ENCODE data around the gene UGT1A7.

UGT1A7 gene

GRCh38 chr2:233791883-233792329 is 110.2 kb downstream of the UGT1A7 start:
- no peaks in the 10 kb centered on the region for H3K9me3 ChIP-seq (ENCODE audit: low read length)
- H2AFZ ChIP-seq (ENCODE audit: low read depth, low read length) = no peak overlapping the region
- no peaks in the 10 kb centered on the region for H3K4me1 ChIP-seq (ENCODE audit: insufficient read depth, low read length)
- no peak overlapping the region for H3K4me3 ChIP-seq (ENCODE audit: low read length)
- H3K36me3 ChIP-seq (ENCODE audit: insufficient read depth, low read length) = no peaks in the 10 kb centered on the region
- H3K27me3 ChIP-seq (ENCODE audit: insufficient read depth, low read length) = peaks cover 3% of the 10 kb centered on the region

- H3K9me3 ChIP-seq (ENCODE audit: low read length) = no peaks in the 10 kb centered on the region
- no peaks in the 10 kb centered on the region for H3K4me1 ChIP-seq (ENCODE audit: insufficient read depth, low read length)
- no peak overlapping the region for H3K4me3 ChIP-seq (ENCODE audit: low read length)
- H3K27me3 ChIP-seq (ENCODE audit: insufficient read depth, low read length) = peaks cover 3% of the 10 kb centered on the region
- H2AFZ ChIP-seq (ENCODE audit: low read depth, low read length) = no peak overlapping the region
- H3K36me3 ChIP-seq (ENCODE audit: insufficient read depth, low read length) = no peaks in the 10 kb centered on the region
Measured at GRCh38 chr2:233792720-233793119, 111.0 kb downstream of the UGT1A7 start.

GRCh38 chr2:233793465-233794127 is 111.9 kb downstream of the UGT1A7 start:
- H2AFZ ChIP-seq (ENCODE audit: low read depth, low read length) = no peak overlapping the region
- H3K4me1 ChIP-seq (ENCODE audit: insufficient read depth, low read length) = no peaks in the 10 kb centered on the region
- no peak overlapping the region for H3K4me3 ChIP-seq (ENCODE audit: low read length)
- H3K27me3 ChIP-seq (ENCODE audit: insufficient read depth, low read length) = peaks cover 3% of the 10 kb centered on the region
- no peaks in the 10 kb centered on the region for H3K9me3 ChIP-seq (ENCODE audit: low read length)
- no peaks in the 10 kb centered on the region for H3K36me3 ChIP-seq (ENCODE audit: insufficient read depth, low read length)

- no peaks in the 10 kb centered on the region for H3K36me3 ChIP-seq (ENCODE audit: insufficient read depth, low read length)
- H2AFZ ChIP-seq (ENCODE audit: low read depth, low read length) = no peak overlapping the region
- H3K27me3 ChIP-seq (ENCODE audit: insufficient read depth, low read length) = peaks cover 3% of the 10 kb centered on the region
- H3K4me1 ChIP-seq (ENCODE audit: insufficient read depth, low read length) = no peaks in the 10 kb centered on the region
- H3K4me3 ChIP-seq (ENCODE audit: low read length) = no peak overlapping the region
- no peaks in the 10 kb centered on the region for H3K9me3 ChIP-seq (ENCODE audit: low read length)
Measured at GRCh38 chr2:233794128-233794658, 112.5 kb downstream of the UGT1A7 start.

GRCh38 chr2:233795735-233796171 is 114.1 kb downstream of the UGT1A7 start:
- no peaks in the 10 kb centered on the region for H3K27me3 ChIP-seq (ENCODE audit: insufficient read depth, low read length)
- no peak overlapping the region for H2AFZ ChIP-seq (ENCODE audit: low read depth, low read length)
- H3K4me3 ChIP-seq (ENCODE audit: low read length) = no peak overlapping the region
- H3K36me3 ChIP-seq (ENCODE audit: insufficient read depth, low read length) = no peaks in the 10 kb centered on the region
- no peaks in the 10 kb centered on the region for H3K9me3 ChIP-seq (ENCODE audit: low read length)
- no peaks in the 10 kb centered on the region for H3K4me1 ChIP-seq (ENCODE audit: insufficient read depth, low read length)

- H3K36me3 ChIP-seq (ENCODE audit: insufficient read depth, low read length) = no peaks in the 10 kb centered on the region
- H3K9me3 ChIP-seq (ENCODE audit: low read length) = no peaks in the 10 kb centered on the region
- no peaks in the 10 kb centered on the region for H3K4me1 ChIP-seq (ENCODE audit: insufficient read depth, low read length)
- H2AFZ ChIP-seq (ENCODE audit: low read depth, low read length) = no peak overlapping the region
- no peaks in the 10 kb centered on the region for H3K27me3 ChIP-seq (ENCODE audit: insufficient read depth, low read length)
- H3K4me3 ChIP-seq (ENCODE audit: low read length) = no peak overlapping the region
Measured at GRCh38 chr2:233796254-233796653, 114.6 kb downstream of the UGT1A7 start.

GRCh38 chr2:233798335-233799086 is 116.8 kb downstream of the UGT1A7 start:
- Histone ChIP-seq H2AFZ (ENCODE audit: low read depth, low read length) (no peak overlapping the region), H3K4me3 (ENCODE audit: low read length) (no peak overlapping the region), H3K4me1 (ENCODE audit: insufficient read depth, low read length) (no peaks in the 10 kb centered on the region), H3K9me3 (ENCODE audit: low read length) (no peaks in the 10 kb centered on the region), H3K36me3 (ENCODE audit: insufficient read depth, low read length) (no peaks in the 10 kb centered on the region), H3K27me3 (ENCODE audit: insufficient read depth, low read length) (no peaks in the 10 kb centered on the region)

- H3K9me3 ChIP-seq (ENCODE audit: low read length) = no peaks in the 10 kb centered on the region
- H3K4me3 ChIP-seq (ENCODE audit: low read length) = no peak overlapping the region
- H3K36me3 ChIP-seq (ENCODE audit: insufficient read depth, low read length) = no peaks in the 10 kb centered on the region
- H3K4me1 ChIP-seq (ENCODE audit: insufficient read depth, low read length) = no peaks in the 10 kb centered on the region
- no peaks in the 10 kb centered on the region for H3K27me3 ChIP-seq (ENCODE audit: insufficient read depth, low read length)
- H2AFZ ChIP-seq (ENCODE audit: low read depth, low read length) = no peak overlapping the region
Measured at GRCh38 chr2:233799087-233799665, 117.5 kb downstream of the UGT1A7 start.

- H3K4me1 ChIP-seq (ENCODE audit: insufficient read depth, low read length) = no peaks in the 10 kb centered on the region
- no peaks in the 10 kb centered on the region for H3K9me3 ChIP-seq (ENCODE audit: low read length)
- H3K27me3 ChIP-seq (ENCODE audit: insufficient read depth, low read length) = no peaks in the 10 kb centered on the region
Measured at GRCh38 chr2:233799716-233800115, 118.0 kb downstream of the UGT1A7 start.

GRCh38 chr2:233800208-233800607 is 118.5 kb downstream of the UGT1A7 start:
- Histone ChIP-seq H3K27me3 (ENCODE audit: insufficient read depth, low read length) (no peaks in the 10 kb centered on the region), H3K4me1 (ENCODE audit: insufficient read depth, low read length) (no peaks in the 10 kb centered on the region), H2AFZ (ENCODE audit: low read depth, low read length) (no peak overlapping the region), H3K36me3 (ENCODE audit: insufficient read depth, low read length) (no peaks in the 10 kb centered on the region), H3K4me3 (ENCODE audit: low read length) (no peak overlapping the region), H3K9me3 (ENCODE audit: low read length) (no peaks in the 10 kb centered on the region)

More at GRCh38 chr2:233799716-233800115, 118.0 kb downstream of the UGT1A7 start:
- Histone ChIP-seq H3K4me3 (ENCODE audit: low read length) (no peak overlapping the region), H3K36me3 (ENCODE audit: insufficient read depth, low read length) (no peaks in the 10 kb centered on the region), H2AFZ (ENCODE audit: low read depth, low read length) (no peak overlapping the region)

- H3K4me1 ChIP-seq (ENCODE audit: insufficient read depth, low read length) = no peaks in the 10 kb centered on the region
- no peaks in the 10 kb centered on the region for H3K27me3 ChIP-seq (ENCODE audit: insufficient read depth, low read length)
- H3K4me3 ChIP-seq (ENCODE audit: low read length) = no peak overlapping the region
- no peaks in the 10 kb centered on the region for H3K36me3 ChIP-seq (ENCODE audit: insufficient read depth, low read length)
- no peak overlapping the region for H2AFZ ChIP-seq (ENCODE audit: low read depth, low read length)
- no peaks in the 10 kb centered on the region for H3K9me3 ChIP-seq (ENCODE audit: low read length)
Measured at GRCh38 chr2:233801357-233802131, 119.8 kb downstream of the UGT1A7 start.

GRCh38 chr2:233802132-233802815 is 120.6 kb downstream of the UGT1A7 start:
- H3K36me3 ChIP-seq (ENCODE audit: insufficient read depth, low read length) = no peaks in the 10 kb centered on the region

More at GRCh38 chr2:233802132-233802815, 120.6 kb downstream of the UGT1A7 start:
- Histone ChIP-seq H3K4me3 (ENCODE audit: low read length) (no peak overlapping the region), H2AFZ (ENCODE audit: low read depth, low read length) (no peak overlapping the region), H3K9me3 (ENCODE audit: low read length) (no peaks in the 10 kb centered on the region), H3K4me1 (ENCODE audit: insufficient read depth, low read length) (no peaks in the 10 kb centered on the region), H3K27me3 (ENCODE audit: insufficient read depth, low read length) (no peaks in the 10 kb centered on the region)

Data from neuron (in vitro differentiated cells).